GM19099 (cell line): ENCODE measurements around the gene AZIN2.

Source experiments
- POLR2A ChIP-seq: IDR thresholded peaks from 3 replicates; pipeline ENCODE4 v1.6.1; 2011; ENCODE audit warnings: low read depth; ENCODE audit not compliant: insufficient read length; ENCODE audit errors: extremely low read depth

The AZIN2 gene

DNA sequence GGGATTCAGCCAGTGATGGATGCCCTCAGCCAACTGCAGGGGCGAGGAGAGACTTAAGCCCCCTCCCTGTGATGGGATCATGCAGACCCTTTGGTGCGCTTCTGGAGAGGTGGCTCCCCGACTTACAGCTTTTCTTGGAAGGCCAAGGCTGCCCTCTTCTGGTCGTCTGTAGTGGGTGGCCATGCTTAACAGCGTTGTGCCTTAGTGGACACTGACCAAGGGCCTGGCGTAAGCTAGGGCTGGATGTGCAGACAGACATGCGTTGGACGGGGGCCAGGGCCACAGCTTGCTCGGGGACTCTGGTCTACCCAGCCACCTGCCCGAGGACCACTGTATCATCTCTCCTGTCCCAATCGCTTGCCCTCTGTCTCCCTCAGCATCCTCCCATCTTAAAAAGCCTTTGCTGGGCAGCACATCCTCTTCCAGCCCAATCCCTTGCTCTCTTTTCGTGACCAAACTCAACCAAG lies 5.5 kb downstream of the AZIN2 start:
- TF ChIP-seq POLR2A: no peak

- TF ChIP-seq POLR2A: no peak
These were observed 6.7 kb downstream of the AZIN2 start for GRCh38 chr1:33087677-33088076.

DNA sequence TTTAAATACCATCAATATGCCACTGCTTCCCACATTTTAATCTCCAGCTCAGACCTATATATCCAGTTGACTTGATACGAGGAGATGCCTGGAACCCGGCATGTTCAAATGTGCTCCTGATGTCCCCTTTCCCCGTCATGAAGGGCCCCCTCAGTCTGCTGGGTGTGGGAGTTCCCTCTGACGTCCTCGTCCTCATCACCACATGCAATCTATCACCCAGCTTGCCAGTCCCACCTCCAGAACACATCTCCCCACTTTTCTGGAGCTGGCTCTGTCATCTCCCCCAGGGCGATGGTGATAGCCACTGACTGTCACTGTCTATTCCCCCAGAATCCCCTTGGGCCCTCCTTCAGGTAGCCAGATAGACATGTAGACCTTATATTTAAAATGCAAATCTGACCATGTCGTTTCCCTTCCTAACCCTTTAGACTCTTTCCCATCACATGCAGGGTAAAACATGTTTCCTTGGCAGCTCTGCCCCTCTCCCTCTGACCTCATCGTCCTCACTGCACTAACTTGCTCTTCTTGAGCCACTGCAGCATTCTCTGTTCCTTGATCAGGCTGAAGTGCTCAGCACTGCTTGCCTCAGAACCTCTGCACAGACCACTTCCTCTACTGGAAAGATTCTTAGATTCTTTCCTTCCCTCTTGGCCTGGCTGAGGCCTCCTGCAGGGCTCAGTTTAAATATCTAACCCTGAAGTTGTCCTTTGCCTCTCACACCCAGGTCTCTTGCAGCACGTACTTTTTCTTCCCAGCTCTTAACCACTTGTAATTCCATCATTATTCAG lies 7.4 kb downstream of the AZIN2 start:
- TF ChIP-seq POLR2A: no peak

DNA sequence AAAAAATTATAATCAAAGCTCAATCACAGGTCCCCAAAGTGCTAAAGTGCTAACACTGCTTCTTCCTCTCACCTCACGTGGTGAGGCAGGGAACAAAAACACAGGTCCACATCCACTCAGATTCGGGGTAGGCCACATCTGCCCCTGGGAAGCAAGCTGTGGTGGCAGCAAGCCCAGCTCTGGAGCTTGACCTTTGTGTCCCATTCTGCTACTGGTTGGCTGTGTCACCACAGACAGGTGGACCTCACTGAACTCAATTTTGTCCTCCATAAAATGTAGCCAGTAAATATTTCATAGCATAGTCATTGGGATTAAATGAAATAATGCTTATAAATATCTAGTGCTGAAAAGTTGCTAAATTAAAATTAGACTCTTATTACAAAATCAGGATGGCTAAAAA lies 8.5 kb downstream of the AZIN2 start:
- no peak for TF ChIP-seq POLR2A

GRCh38 chr1:33092438-33092837 lies 11.5 kb downstream of the AZIN2 start:
- no peak for TF ChIP-seq POLR2A

- no peak for TF ChIP-seq POLR2A
These were observed 12.1 kb downstream of the AZIN2 start for GRCh38 chr1:33093004-33093403.

- no peak for TF ChIP-seq POLR2A
These were observed 13.5 kb downstream of the AZIN2 start for GRCh38 chr1:33094486-33094885.

DNA sequence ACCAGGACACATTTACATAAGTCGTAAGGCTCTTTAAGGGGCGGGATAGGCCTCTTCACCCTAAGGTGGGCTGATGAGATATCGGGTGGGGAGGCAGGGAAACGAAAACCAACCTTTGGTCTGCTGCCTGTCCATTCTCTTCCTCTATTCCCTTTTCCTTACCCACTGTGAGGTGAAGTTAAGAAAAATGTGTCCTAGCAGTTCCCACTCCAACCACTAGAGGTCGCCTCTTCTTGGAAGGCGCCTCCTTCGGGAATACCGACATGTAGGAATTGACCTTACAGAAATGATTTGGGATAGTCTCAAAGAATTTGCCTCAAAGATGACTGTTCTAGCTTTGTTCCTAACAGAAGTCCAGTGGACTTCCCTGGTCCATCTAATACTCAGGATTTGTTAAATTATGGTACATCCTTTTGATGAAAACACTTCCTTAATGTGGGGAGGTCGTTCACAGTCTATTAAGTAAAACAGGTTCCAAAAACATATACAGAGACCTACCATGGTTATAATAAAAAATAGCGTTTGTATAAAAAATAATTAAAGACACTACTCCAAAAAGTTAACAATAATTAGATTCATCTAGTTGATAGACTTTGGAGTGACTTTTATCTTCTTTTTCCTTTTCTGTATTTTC lies 14.1 kb downstream of the AZIN2 start:
- no peak for TF ChIP-seq POLR2A

DNA sequence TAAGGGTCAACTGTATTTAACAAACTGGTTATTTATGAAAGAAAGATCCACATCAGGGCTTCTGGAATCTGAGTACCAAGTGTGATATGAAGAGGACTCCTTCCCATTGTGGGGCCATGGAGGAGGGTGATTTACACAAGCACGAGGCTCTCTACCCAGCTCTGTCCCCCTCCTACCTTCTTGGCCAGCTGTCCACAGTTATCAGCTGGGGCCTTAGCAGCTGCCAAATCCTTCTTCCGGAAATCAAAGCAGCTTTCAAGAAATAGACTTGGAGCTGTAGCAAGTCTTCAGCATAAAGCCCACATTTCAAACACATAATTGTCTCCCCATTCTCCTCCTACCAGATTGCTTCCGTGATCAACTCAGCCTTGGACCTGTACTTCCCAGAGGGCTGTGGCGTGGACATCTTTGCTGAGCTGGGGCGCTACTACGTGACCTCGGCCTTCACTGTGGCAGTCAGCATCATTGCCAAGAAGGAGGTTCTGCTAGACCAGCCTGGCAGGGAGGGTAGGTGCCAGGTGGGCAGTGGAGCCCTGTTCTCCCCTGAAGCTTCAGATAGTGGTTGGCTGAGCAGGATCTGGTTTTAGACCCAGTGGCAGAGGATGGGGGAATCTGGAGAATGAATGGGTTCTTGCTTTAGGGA lies 15.5 kb downstream of the AZIN2 start:
- no peak for TF ChIP-seq POLR2A

DNA sequence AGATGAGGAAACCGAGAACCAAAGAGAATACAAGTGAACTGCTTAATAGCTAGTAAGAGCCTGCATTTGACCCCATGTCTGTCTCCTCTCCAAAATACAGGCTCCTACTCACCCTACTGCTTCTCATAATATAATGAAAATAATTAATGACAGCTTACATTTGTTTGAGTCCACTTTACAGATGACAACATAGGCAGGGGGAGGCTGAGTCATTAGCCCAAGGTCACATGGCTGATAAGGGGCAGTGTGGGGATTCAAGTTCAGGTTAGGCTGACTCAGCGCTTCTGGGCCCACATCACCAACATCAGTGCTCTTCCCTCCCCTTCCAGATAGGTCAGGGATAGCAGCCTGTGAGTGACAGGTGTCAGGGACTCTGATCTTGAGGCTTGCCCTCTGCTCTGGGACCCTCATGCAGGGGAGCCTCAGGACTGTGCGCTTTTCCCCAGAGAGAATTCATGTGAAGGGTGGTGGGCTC lies 16.2 kb downstream of the AZIN2 start:
- no peak for TF ChIP-seq POLR2A

DNA sequence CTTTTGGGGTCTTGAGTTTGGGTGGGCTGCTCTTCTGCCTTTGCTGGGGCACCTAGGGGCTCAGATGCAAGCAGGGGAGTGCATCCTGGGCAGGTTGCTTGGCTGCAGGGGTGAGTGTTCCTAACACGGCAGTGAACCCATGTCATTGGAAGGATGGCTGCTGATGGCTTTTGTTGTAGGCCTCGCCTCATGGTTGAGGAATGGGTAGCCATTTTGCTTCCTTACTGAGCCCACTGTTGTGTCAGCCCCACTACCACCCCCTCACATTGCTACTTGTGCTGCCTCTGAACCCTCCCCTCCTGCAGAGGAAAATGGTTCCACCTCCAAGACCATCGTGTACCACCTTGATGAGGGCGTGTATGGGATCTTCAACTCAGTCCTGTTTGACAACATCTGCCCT lies 16.8 kb downstream of the AZIN2 start:
- no peak for TF ChIP-seq POLR2A

GRCh38 chr1:33098371-33098770 lies 17.4 kb downstream of the AZIN2 start:
- TF ChIP-seq POLR2A: no peak

DNA sequence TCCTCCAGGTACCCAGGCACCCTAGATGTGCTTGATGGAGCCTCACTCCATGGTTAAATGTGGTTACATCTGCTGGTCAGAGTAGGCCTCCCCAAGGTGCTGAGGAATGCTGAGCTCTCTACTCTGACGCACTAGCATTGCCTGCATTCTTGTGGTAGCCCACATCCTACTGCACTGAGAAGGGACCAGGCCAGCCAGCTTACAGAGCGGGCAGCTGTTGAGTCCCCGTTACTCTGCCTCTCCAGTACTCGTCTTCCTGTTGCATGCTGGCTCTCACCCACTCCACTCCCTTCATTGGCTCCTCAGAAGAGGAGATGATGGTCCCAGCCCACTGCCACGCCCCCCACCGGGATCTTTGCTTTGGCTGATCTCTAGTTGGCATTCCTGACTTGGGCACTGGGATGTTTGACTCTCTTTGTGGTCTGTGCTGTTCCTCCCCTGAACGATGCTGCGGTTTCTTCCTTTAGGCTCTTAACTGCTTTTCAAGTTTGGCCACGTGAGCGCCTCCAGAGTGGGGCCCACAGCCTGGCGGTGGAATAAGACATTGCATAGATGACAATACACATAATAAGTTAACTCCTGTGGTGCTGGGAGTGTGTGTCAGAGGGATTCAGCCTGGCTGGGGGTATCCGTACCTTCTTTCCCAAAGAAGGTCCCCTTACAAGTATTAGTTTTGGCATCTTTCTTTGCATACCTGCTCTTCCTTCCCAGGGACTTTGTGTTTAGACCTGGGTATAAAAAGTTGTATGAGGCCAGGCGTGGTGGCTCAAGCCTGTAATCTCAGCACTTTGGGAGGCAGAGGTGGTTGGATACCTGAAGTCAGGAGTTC lies 18.6 kb downstream of the AZIN2 start:
- no peak for TF ChIP-seq POLR2A

GRCh38 chr1:33110477-33110876 lies 29.5 kb downstream of the AZIN2 start:
- no peak for TF ChIP-seq POLR2A

- TF ChIP-seq POLR2A: no peak
These were observed 31.0 kb downstream of the AZIN2 start for GRCh38 chr1:33111965-33112364.
